ENCODE data around the gene CABP1.
"Not testable (repeated sequence)": the region's sequence is repeated elsewhere in the genome, so short reads cannot be mapped to it uniquely, and the experiment has no call there.

- TF ChIP-seq CTCF (conservative IDR thresholded peaks at IDR 0.05; ENCODE audit: low read depth, low read length); EZH2 (IDR thresholded peaks at IDR 0.05; ENCODE audit: borderline replicate concordance, low read depth, low read length, poor library complexity, severe bottlenecking): not testable (repeated sequence)
Measured at GRCh38 chr12:120602416-120602815, 38.0 kb upstream of the CABP1 start.

Data from A673 (cell line).